Measurements from ENCODE around the gene SH2D7. TPM values are rescaled to one million over a fixed set of nuclear protein-coding genes. Genes with fewer than 3 reads are reported as not detected.
A peak's percentile ranks its signal among the peaks of the same experiment; 100 is the strongest.
"Not testable (repeated sequence)": the region's sequence is repeated elsewhere in the genome, so short reads cannot be mapped to it uniquely, and the experiment has no call there.

SH2D7 gene
- total RNA-seq, 1 donor from 2014 or later: not detected

- no peak for DNase-seq (ENCODE audit: extremely low read depth, low read depth, low spot score)
Measured at GRCh38 chr15:78131295-78132061, 39.1 kb downstream of the SH2D7 start, which contains the start of gene CIB2. Gene CIB2, minus strand, starts transcription at chr15:78131445. Its CDS starts 230 bp downstream, at chr15:78131215.

DNA sequence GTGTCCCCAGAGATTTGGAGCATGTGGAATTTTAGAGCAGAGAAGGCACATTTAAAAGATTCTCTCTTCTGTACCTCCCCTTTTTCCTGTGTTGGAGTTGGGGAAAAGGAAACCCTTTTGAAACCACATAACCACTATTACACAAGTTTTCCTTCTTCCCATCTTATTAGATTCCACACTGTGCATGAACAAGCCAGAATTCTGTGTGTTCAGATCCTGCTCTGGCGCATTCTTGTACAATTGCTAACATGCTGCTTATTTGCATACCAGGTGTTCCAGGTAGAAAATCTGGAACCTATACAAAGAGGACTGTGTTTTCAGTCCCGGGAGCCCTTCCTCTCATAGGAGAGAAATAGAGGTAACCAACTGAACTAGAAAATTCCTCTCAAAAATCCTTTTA lies 41.4 kb downstream of the SH2D7 start:
- DNase-seq (ENCODE audit: extremely low read depth, low read depth, low spot score): no peak

DNA sequence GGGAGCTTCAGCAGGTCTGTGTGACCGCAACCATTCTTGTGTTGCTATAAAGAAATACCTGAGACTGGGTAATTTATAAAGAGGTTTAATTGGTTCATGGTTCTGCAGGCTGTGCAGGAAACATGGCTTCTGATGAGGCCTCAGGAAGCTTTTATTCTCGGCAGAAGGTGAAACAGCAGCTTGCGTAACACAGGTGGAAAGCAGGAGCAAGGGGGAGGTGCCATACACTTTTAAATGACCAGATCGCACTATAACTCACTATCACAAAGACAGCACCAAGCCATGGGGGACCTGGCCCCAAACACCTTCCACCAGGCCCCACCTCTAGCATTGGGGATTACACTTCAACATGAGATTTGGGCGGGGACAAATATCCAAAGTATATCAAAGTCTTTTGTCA lies 47.2 kb downstream of the SH2D7 start:
- DNase-seq (ENCODE audit: extremely low read depth, low read depth, low spot score): no peak

DNA sequence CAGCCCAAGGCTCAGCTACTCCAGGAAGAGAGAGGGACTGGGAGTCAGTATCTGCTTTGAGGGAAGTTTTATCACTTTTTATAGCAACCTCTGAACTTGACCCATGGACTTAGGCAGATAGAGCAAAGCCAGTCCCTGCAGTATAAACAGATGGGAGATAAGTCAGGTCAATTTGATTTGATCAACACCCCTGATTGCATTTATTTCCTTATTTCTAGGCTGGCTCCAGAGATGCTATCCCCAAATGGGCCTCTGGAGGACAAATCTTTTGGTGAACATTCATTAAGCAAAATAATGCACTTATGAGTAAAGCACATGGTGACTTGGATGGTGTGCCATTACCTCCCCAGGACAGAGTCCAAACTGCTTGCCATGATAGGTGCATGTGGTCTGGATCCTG lies 47.9 kb downstream of the SH2D7 start:
- DNase-seq (ENCODE audit: extremely low read depth, low read depth, low spot score): no peak

GRCh38 chr15:78142332-78142731 lies 50.0 kb downstream of the SH2D7 start:
- no peak for DNase-seq (ENCODE audit: extremely low read depth, low read depth, low spot score)

DNA sequence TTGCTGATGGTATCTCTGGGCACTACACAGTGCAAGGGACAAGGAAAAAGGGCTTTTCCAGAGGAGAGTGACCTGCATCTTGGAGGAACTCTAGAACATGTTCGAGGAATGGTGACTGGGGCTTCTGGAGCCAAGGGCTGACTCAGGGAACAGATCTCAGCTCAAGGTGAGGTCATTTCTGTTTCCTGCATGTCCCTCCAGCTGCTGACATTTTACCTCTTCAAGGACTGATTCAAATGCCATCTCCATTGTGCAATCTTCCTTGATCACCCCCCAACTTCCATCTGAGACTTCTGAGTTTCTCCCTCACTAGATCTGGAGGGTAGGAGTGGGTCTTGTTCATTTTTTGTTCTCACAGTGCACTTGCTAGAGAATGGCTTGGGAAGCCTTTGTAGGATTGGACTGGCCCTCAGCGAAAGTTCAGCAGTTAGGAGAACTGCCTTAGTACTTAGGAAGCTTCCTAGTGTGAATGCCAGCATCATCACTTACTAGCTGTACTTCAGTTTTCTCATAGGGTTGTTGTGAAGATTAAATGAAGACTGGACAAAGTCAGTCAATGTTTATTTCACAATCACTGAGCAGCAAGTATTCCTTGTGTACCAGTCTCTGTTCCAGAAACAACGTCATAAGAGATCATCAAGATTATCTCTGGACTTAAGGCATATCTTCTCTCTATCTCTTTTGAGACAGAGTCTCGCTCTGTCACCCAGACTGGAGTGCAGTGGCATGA lies 54.2 kb downstream of the SH2D7 start:
- no peak for DNase-seq (ENCODE audit: extremely low read depth, low read depth, low spot score)

DNA sequence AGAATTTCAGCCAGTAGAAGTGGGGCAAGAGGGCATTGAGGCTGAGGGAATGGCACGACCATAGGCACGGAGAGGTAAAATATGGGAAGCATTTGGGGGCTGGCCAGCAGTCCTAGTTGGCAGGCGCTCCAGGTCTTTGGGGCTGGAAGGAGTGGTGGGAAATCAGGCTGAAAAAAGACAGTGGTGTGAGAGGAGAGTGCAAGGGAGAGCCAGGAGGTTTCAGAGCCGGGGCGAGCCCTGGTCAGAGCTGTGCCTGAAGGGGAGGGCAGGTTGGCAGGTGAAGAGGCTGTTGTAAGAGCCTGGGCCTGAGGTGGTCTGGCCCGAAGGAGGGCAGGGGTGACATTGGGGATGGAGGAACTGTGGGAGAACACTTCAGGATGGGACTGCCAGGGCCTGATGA lies 55.2 kb downstream of the SH2D7 start:
- no peak for DNase-seq (ENCODE audit: extremely low read depth, low read depth, low spot score)

- DNase-seq (ENCODE audit: extremely low read depth, low read depth, low spot score): no peak
Measured at GRCh38 chr15:78148392-78149067, 56.2 kb downstream of the SH2D7 start.

- DNase-seq (ENCODE audit: extremely low read depth, low read depth, low spot score): peak; percentile 47
Measured at GRCh38 chr15:78149068-78149804, 56.9 kb downstream of the SH2D7 start, which contains the start of gene IDH3A. Gene IDH3A, plus strand, starts transcription at chr15:78149362. Its CDS starts 42 bp downstream, at chr15:78149404.

- no peak for DNase-seq (ENCODE audit: extremely low read depth, low read depth, low spot score)
Measured at GRCh38 chr15:78149805-78150751, 57.7 kb downstream of the SH2D7 start.

DNA sequence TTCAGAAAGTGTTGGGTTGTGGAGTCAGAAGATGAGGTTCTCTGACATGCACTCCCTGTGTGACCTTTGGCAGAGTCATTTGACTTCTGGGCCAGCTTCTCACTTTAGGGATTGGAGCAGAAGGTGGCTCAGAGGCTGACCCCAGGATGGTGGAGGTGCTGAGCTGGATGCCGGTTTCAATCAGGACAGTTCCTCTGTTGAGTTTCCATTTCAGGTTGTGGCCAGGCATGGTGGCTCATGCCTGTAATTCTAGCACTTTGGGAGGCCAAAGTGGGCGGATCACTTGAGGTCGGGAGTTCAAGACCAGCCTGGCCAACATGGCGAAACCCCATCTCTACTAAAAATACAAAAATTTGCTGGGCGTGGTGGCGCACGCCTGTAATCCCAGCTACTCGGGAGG lies 58.7 kb downstream of the SH2D7 start:
- not testable (repeated sequence) for DNase-seq (ENCODE audit: extremely low read depth, low read depth, low spot score)

Other genes with a start within 250 kb of the SH2D7 start
- 30.7 and 41.5 TPM in 2 replicates for gene TBC1D2B, start 14.8 kb upstream of the SH2D7 start, total RNA-seq
- gene CIB2, start 38.9 kb downstream of the SH2D7 start, total RNA-seq: 1.9 and 7.5 TPM in 2 replicates
- gene IDH3A, start 56.8 kb downstream of the SH2D7 start, total RNA-seq: 32.8 and 38.6 TPM in 2 replicates
- gene ACSBG1, start 142.0 kb downstream of the SH2D7 start, total RNA-seq: under 0.01 TPM in 1 of 2 replicates, not detected in the other
- 10.2 and 12.2 TPM in 2 replicates for gene DNAJA4, start 172.0 kb downstream of the SH2D7 start, total RNA-seq
- 44.4 and 45.0 TPM in 2 replicates for gene SKIC8, start 207.0 kb downstream of the SH2D7 start, total RNA-seq
- not detected in 2 replicates for gene CRABP1, start 247.8 kb downstream of the SH2D7 start, total RNA-seq

Data from glomerular endothelial cell (primary cell).